Cardiac muscle cell (in vitro differentiated cells and primary cell): ENCODE measurements around the gene FNBP1. TPM values are rescaled to one million over a fixed set of nuclear protein-coding genes. Genes with fewer than 3 reads are reported as not detected.
"Not testable (repeated sequence)": the region's sequence is repeated elsewhere in the genome, so short reads cannot be mapped to it uniquely, and the experiment has no call there.

Source experiments
- DNase-seq, 2 donors: peaks; one replicate each; pipeline versions ENCODE4 v3.0.0 to v3.0.0-alpha.2; 2010 to 2017; ENCODE audit warnings: low read depth in 1 of 2, low spot score in 1 of 2
- H3K27ac ChIP-seq: fragments of 200-600 bp; sonication (generic); 2 replicates; pipeline ENCODE4 v1.5.1; 2016
- H3K27me3 ChIP-seq: fragments of 200-600 bp; sonication (generic); 2 replicates; pipeline ENCODE4 v1.6.0; 2016; ENCODE audit warnings: control low read depth
- H3K36me3 ChIP-seq: fragments of 200-600 bp; sonication (generic); 2 replicates; pipeline ENCODE4 v1.5.1; 2016; ENCODE audit warnings: control low read depth
- H3K4me1 ChIP-seq: fragments of 200-600 bp; sonication (generic); 2 replicates; pipeline ENCODE4 v1.8.1; 2017; ENCODE audit warnings: low read depth, mild to moderate bottlenecking, mixed run types
- H3K4me3 ChIP-seq: fragments of 200-600 bp; sonication (generic); 2 replicates; pipeline ENCODE4 v1.5.1; 2016; ENCODE audit warnings: mild to moderate bottlenecking
- H3K9me3 ChIP-seq: fragments of 200-600 bp; sonication (generic); 2 replicates; pipeline ENCODE4 v1.5.1; 2017; ENCODE audit warnings: low read depth, mild to moderate bottlenecking, control low read depth
- CTCF ChIP-seq: IDR thresholded peaks from 2 replicates; pipeline ENCODE4 v1.5.1; 2012; ENCODE audit warnings: low read depth, mild to moderate bottlenecking, low read length
- polyA plus RNA-seq: library from polyadenylated mRNA; unstranded; fragments of >200 nt; fragmentation: Nextera tagmentation; extraction: Ambion mirVana; gene quantifications from 2 replicates; pipeline ENCODE4 v1.2.1, GENCODE V29; 2016
- total RNA-seq: library from RNA; depleted of rRNA; stranded (reverse); fragments of >200 nt; gene quantifications from 2 replicates; pipeline ENCODE4 v1.2.3, GENCODE V29; 2016

Gene FNBP1
- total and polyA plus RNA-seq, 2 experiments from 2014 or later = 20.5 to 37.9 TPM

- peak in 1 of 2 donors; percentile 81 for DNase-seq
- Histone ChIP-seq H3K27me3 (no peaks in the 10 kb centered on the region), H3K4me1 (peaks cover 10% of the 10 kb centered on the region), H3K4me3 (no peak overlapping the region), H3K9me3 (no peaks in the 10 kb centered on the region), H3K36me3 (no peaks in the 10 kb centered on the region), H3K27ac (no peak overlapping the region)
- TF ChIP-seq CTCF = no peak
These were observed 104.6 kb downstream of the FNBP1 start for GRCh38 chr9:129938291-129938979.

DNA sequence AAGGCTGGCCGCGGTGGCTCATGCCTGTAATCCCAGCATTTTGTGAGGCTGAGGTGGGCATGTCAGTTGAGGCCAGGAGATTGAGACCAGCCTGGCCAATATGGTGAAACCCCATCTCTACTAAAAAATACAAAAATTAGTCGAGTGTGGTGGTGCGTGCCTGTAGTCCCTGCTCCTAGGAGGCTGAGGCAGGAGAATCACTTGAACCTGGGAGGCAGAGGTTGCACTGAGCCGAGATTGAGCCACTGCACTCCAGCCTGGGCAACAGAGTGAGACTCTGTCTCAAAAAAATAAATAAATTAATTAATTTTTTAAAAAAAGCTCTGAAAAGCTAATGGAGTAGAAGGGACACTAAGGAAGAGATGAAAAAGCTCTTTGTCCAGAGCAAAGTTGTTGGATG lies 105.1 kb downstream of the FNBP1 start:
- H3K4me1 ChIP-seq = peaks cover 14% of the 10 kb centered on the region
- H3K36me3 ChIP-seq, H3K27ac ChIP-seq, H3K9me3 ChIP-seq, H3K27me3 ChIP-seq, H3K4me3 ChIP-seq, DNase-seq: not testable (repeated sequence)

- no peak for DNase-seq
- Histone ChIP-seq H3K4me3 (no peak overlapping the region), H3K36me3 (no peaks in the 10 kb centered on the region), H3K27me3 (no peaks in the 10 kb centered on the region), H3K4me1 (peaks cover 17% of the 10 kb centered on the region), H3K27ac (no peak overlapping the region), H3K9me3 (no peaks in the 10 kb centered on the region)
- no peak for TF ChIP-seq CTCF
These were observed 106.8 kb downstream of the FNBP1 start for GRCh38 chr9:129936222-129936621.

GRCh38 chr9:129934780-129935179 lies 108.2 kb downstream of the FNBP1 start:
- H3K27ac ChIP-seq = no peak overlapping the region
- DNase-seq = no peak
- no peak overlapping the region for H3K4me3 ChIP-seq
- no peaks in the 10 kb centered on the region for H3K9me3 ChIP-seq
- H3K4me1 ChIP-seq = peaks cover 17% of the 10 kb centered on the region
- H3K36me3 ChIP-seq = no peaks in the 10 kb centered on the region
- H3K27me3 ChIP-seq = no peaks in the 10 kb centered on the region
- TF ChIP-seq CTCF = no peak

- Histone ChIP-seq H3K27me3 (no peaks in the 10 kb centered on the region), H3K4me1 (peaks cover 17% of the 10 kb centered on the region), H3K4me3 (no peak overlapping the region), H3K27ac (peak overlapping the region; percentile 6), H3K36me3 (no peaks in the 10 kb centered on the region), H3K9me3 (no peaks in the 10 kb centered on the region)
- DNase-seq = no peak
- TF ChIP-seq CTCF = no peak
These were observed 108.9 kb downstream of the FNBP1 start for GRCh38 chr9:129934041-129934591.
